WERI-Rb-1 (cell line): ENCODE results near the gene SMPD2.

ENCODE experiments used
- DNase-seq: peaks from one replicate; pipeline ENCODE4 v3.0.0-alpha.2; 2020
- H3K27ac ChIP-seq: fragments of 250-450 bp; sonication (Bioruptor Pico); 2 replicates; pipeline ENCODE4 v1.5.1; 2020; ENCODE audit warnings: mild to moderate bottlenecking, moderate library complexity
- H3K27me3 ChIP-seq: fragments of 250-450 bp; sonication (Bioruptor Pico); 2 replicates; pipeline ENCODE4 v1.5.1; 2021; ENCODE audit warnings: mild to moderate bottlenecking, low read depth, moderate library complexity; ENCODE audit not compliant: insufficient read depth, severe bottlenecking
- H3K36me3 ChIP-seq: fragments of 250-450 bp; sonication (Bioruptor Pico); 2 replicates; pipeline ENCODE4 v1.5.1; 2020; ENCODE audit warnings: mild to moderate bottlenecking, moderate library complexity
- H3K4me3 ChIP-seq: 2 replicates; pipeline ENCODE4 v1.5.1; 2011; ENCODE audit warnings: low read depth, mild to moderate bottlenecking, control low read depth, low read length
- H3K9me3 ChIP-seq: fragments of 250-450 bp; sonication (Bioruptor Pico); 2 replicates; pipeline ENCODE4 v1.5.1; 2021; ENCODE audit warnings: mild to moderate bottlenecking, moderate library complexity; ENCODE audit not compliant: severe bottlenecking
- TF ChIP-seq, protein P1 (sequence below): IDR thresholded peaks from 2 replicates; pipeline ENCODE4 v1.5.1; 2011; ENCODE audit warnings: low read depth, mild to moderate bottlenecking, control low read depth, inconsistent platforms, low read length

SMPD2 gene

DNA sequence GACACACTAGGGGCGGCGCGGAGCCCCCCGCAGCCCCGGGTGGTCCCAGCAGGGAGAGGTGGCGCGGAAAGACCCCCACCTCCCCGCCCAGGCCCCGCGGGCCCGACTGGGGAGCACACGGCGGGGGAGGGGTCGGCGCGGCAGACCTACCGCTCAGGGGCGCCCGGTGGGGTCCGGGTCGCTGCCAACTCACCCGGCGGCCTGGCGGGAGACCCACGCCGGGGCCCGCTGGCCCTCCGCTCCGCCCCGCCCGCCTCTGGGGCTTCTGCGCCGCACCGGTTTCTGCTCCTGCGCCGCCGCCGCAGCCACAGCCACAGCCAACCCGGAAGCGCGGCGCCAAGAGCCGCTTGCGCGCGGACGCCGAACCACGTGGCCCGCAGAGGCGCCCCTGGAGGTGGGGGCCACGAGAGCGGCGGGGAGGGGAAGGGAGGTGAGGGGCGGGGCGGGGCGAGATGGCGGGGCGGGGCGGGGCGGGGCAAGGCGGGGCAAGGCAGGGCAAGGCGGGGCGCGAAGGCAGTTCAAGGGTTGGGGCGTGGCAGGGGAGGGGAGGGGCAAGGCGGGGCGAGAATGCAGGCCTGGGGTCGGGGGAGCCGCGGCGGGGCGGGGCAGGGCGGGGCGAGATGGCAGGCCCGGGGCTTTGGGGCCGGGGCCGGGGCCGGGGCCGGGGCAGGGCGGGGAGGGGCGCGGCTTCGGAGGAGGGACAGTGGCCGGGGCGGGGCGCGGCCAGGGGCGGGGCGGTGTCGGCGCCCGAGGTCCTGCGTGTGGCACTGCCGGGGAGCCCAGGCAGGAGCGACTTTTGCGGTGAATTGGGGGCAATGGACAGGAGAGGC is 42.6 kb downstream of the SMPD2 start, which contains the start of gene ZBTB24:
ZBTB24 (minus strand) TSS at position 315 of the 830 bp plus-strand sequence. CDS start 1,193 bp downstream, outside the sequence.
- H3K27me3 ChIP-seq = no peaks in the 10 kb centered on the region
- TF ChIP-seq, protein P1, sequence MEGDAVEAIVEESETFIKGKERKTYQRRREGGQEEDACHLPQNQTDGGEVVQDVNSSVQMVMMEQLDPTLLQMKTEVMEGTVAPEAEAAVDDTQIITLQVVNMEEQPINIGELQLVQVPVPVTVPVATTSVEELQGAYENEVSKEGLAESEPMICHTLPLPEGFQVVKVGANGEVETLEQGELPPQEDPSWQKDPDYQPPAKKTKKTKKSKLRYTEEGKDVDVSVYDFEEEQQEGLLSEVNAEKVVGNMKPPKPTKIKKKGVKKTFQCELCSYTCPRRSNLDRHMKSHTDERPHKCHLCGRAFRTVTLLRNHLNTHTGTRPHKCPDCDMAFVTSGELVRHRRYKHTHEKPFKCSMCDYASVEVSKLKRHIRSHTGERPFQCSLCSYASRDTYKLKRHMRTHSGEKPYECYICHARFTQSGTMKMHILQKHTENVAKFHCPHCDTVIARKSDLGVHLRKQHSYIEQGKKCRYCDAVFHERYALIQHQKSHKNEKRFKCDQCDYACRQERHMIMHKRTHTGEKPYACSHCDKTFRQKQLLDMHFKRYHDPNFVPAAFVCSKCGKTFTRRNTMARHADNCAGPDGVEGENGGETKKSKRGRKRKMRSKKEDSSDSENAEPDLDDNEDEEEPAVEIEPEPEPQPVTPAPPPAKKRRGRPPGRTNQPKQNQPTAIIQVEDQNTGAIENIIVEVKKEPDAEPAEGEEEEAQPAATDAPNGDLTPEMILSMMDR = no peak
- DNase-seq = peak; percentile 94
- peak within 1 kb of the TSS; percentile 97 for H3K4me3 ChIP-seq
- H3K36me3 ChIP-seq = peaks cover 38% of the 10 kb centered on the region
- H3K27ac ChIP-seq = peak within 1 kb of the TSS; percentile 92
- no peaks in the 10 kb centered on the region for H3K9me3 ChIP-seq

DNA sequence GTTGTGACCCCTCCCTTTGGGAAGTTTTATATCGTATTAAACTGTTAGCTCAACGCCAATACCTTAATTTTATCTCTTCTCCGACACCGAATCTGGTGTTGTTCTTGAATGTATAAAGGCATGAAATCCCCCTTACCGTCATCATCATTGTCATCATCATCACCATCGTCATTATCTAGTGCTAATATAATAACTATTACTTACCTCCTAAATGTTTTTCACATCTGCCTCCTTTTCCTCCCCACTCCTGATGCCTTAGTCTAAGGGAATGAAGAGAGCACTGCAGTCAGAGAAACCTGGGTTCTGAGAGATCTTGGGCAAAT is 43.2 kb downstream of the SMPD2 start:
- Histone ChIP-seq H3K27me3 (no peaks in the 10 kb centered on the region), H3K27ac (no peak overlapping the region), H3K9me3 (no peaks in the 10 kb centered on the region), H3K4me3 (peak overlapping the region; percentile 50), H3K36me3 (peaks cover 33% of the 10 kb centered on the region)
- no peak for DNase-seq
- TF ChIP-seq, protein P1 = no peak

DNA sequence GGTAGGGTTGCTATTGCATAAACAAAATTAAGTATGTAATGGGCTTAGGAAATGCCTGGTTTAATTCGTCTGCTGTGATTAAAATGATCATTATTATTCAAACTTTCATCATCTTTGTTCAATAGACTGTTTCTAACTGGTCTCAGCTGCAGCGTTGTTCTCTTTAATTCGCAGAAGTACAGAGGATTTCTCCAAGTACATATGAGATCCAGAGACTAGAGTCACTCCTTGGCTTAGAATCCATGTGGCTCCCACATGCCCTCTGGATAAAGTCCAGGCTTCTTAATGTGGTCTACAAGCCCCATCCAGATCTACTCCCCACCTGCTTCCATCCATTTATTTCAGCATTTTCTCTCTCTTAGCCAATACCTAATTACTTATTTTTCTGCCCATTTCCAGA is 43.6 kb downstream of the SMPD2 start:
- no peaks in the 10 kb centered on the region for H3K27me3 ChIP-seq
- TF ChIP-seq, protein P1 = no peak
- DNase-seq = no peak
- H3K9me3 ChIP-seq = no peaks in the 10 kb centered on the region
- no peak overlapping the region for H3K27ac ChIP-seq
- peak overlapping the region; percentile 50 for H3K4me3 ChIP-seq
- H3K36me3 ChIP-seq = peaks cover 30% of the 10 kb centered on the region

DNA sequence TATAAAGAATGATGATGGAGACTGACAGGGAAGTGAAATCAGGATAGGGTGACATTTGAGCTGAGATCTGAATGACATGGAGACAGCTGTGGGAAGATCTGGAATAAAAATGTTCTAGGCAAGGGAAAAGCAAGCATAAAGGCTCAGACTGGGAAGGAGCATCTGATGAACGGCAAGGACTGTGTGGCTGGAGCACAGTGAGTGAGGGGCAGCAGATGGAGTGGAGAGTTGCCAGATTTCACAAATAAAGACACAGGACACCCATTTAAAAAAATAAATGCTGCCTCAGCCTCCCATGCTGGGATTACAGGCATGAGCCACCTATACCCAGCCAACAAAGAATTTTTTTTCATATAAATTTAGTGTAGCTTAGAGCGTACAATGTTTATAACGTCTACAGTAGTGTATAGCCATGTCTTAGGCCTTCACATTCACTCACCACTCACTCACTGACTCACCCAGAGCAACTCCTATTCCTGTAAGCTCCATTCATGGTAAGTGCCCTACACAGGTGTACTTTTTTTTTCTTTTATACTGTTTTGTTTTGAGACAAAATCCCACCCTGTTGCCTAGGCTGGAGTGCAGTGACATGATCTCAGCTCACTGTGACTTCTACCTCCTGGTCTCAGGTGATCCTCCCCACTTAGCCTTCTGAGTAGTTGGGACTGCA is 44.9 kb downstream of the SMPD2 start:
- Histone ChIP-seq H3K9me3 (no peaks in the 10 kb centered on the region), H3K27ac (no peak overlapping the region), H3K4me3 (no peak overlapping the region), H3K36me3 (peaks cover 20% of the 10 kb centered on the region), H3K27me3 (no peaks in the 10 kb centered on the region)
- TF ChIP-seq, protein P1 = no peak
- no peak for DNase-seq

DNA sequence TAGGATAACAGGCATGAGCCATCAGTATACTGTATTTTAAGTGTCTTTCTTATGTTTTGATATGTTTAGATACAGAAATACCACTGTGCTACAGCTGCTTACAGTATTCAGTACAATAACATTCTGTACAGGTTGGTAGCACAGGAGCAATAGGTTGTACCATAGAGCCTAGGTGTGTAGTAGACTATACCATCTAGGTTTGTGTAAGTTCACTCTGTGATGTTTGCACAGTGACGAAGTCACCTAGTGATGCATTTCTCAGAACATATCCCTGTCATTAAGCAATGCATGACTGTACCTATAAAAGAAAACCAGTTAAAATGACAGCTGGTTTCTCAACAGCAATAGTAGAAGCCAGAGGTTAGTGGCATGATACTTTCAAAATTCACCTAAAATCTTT is 45.5 kb downstream of the SMPD2 start:
- TF ChIP-seq, protein P1 = no peak
- Histone ChIP-seq H3K27ac (no peak overlapping the region), H3K36me3 (peaks cover 13% of the 10 kb centered on the region), H3K27me3 (no peaks in the 10 kb centered on the region), H3K4me3 (no peak overlapping the region), H3K9me3 (no peaks in the 10 kb centered on the region)
- DNase-seq = no peak
